Kidney tubule cell (primary cell): ENCODE measurements around the gene PYCARD.
"Not testable (repeated sequence)": the region's sequence is repeated elsewhere in the genome, so short reads cannot be mapped to it uniquely, and the experiment has no call there.

ENCODE experiments used
- DNase-seq: peaks from one replicate; pipeline ENCODE4 v3.0.0-alpha.2; 2018; ENCODE audit warnings: low spot score

The PYCARD gene

DNA sequence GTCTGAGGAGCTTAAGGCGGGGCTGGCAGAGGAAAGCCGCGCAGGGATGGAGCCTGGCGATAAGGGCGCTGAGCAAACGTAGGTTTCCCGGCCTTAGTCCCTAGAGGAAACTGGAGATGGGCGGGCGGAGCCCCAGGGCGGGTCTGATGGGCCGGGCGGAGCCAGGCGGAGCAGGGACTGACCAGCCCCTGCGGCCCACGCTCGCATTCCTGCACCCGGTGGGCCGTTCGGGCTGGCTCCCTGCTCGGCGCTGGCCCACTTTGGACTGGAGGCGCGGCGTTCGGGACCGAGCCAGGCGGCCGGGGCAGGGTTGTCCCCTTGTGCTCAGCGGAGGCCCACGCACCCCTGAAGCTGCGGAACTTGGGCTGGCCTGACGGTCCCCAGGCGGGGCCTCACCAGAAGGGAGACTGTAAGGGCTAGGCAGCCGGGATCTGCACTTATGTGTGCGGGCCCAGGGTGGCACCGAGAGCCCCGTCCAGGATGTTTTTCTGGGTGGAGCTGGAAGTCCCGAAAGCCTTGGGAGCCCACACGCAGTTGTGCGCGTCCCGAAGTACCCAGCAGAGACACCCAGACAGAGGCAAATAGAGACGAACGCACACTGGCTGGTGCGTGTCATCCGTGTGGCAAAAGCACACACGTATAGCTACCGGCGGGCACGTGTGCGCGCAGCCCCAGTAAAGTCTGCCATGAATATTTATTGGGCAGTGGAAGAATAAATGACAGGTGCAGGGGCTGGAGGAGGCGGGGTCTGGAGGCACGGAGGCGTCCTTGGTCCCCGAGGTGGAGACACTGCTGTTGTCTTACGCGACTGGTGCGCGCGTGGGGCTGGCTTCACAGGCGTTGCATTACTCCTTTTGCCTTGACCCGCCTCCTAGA lies 13.0 kb upstream of the PYCARD start:
- peak; percentile 50 for DNase-seq

DNA sequence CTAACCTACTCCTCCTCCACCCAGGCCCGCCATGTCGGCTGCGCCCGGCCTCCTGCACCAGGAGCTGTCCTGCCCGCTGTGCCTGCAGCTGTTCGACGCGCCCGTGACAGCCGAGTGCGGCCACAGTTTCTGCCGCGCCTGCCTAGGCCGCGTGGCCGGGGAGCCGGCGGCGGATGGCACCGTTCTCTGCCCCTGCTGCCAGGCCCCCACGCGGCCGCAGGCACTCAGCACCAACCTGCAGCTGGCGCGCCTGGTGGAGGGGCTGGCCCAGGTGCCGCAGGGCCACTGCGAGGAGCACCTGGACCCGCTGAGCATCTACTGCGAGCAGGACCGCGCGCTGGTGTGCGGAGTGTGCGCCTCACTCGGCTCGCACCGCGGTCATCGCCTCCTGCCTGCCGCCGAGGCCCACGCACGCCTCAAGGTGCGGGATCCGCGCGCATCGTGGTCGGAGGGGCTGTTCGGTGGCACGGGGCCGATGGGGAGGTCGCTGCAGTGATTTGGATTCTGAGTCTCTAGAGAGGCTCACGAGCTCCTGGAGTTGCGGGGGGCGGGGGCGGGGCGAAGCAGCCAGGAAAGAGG lies 12.2 kb upstream of the PYCARD start:
- DNase-seq, result no peak

DNA sequence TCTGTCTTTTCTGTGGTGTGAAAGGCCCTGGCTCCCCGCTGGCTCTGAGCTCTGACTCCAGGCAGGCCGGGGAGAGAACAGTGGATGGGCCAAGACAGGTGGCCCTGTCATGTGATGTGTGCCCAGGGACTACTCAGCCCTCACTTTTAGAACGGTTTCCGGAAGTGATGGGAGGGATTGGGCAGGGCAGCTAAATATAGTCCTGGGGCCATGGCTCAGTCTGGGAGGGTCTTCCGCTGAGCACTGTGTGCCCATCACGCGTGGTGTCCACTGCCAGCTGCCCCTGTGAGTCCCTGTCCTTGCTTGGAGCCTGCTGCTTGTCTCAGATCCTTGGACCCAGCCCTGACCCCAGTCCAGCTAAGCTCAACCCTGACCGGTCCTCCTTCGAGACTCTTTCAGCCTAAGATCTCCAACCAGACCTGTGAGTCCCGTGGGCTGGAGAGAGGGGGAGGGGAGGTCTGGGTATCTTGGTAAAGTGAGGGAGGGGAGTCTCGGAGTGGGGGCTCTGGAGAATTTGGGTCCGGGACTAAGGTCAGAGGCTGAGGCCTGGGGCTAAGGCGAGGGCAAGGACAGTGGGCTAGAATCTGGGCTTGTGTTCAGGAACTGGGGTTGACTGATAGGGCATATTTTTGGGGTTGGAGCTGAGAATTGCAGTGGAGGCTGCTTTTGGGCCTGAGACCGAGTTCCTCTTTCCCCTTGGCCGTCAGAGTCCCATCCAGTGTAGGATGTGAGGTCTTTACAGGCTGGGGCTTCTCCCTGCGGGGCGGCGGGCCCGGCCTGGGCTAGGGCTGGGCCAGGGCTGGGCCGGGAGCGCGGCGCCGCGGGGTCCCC lies 11.5 kb upstream of the PYCARD start, which contains the start of gene TRIM72:
TRIM72 (plus strand) TSS at position 243 of the 831 bp plus-strand sequence. CDS start 620 bp downstream, outside the sequence.
- DNase-seq, result no peak

DNA sequence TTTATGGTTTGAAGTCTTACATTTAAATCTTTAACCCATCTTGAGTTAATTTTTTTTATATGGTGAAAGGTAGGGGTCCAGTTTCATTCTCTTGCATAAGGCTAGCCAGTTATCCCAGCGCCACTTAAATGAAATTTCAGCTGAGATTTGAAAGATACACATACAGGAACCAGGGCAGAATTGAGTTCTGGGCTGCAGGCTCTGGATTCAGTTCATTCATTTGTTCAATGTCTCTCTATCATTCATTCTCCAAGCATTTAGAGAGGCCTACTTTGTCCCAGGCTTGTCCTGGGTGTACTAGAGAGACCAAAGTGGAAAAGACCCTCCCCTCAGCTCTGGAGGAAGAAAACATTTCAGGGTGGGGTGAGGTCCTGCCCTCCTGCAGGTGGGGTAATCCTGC lies 10.8 kb upstream of the PYCARD start:
- no peak for DNase-seq

DNA sequence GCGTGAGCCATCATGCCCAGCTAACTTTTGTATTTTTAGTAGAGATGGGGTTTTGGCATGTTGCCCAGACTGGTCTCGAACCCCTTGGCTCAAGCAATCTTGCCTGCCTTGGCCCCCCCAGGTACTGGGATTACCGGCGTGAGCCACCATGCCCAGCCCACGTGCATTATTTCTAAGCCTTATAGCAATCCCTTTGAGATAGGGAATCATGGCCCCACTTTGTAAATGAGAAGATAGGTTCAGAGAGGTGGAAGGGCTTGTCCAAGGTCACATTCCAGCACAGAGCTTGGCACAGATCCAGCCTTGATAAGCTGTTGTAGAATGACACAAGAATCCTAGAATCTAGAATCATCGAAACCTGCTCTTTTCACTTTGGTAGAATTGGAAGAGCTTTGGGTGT lies 4.2 kb upstream of the PYCARD start:
- no peak for DNase-seq

DNA sequence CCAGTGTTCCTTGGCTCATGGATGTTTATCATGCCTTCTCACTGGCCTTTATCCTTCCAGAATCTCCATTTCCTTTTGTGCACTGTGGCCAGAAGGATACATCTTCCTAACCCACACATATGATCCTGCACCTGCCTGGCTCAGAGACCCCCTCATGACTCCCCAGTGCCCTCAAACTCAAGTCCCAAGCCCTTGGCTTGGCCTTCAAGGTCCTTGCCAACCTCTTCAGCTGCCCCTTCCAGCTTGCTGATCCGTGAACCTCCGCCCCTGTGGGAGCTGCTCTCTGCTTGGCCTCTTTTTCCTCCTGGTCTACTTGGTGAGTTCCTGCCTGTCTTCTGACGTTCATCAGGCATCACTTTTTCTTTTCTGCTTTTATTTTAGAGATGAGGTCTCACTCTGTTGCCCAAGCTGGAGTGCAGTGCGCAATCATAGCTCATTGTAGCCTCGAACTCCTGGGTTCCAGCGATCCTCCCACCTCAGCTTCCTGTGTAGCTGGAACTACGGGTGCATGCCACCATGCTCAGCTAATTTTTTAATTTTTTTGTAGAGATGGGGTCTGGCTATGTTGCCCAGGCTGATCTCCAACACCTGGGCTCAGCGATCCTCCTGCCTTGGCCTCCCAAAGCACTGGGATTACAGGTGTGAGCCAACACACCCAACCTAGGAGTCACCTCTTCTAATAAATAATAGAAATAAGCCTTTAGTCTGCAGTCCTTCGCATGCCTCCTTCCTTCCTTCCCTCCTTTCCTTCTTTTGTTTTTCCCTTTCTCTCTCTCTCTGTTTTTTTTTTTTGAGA lies 2.5 kb upstream of the PYCARD start:
- no peak for DNase-seq

DNA sequence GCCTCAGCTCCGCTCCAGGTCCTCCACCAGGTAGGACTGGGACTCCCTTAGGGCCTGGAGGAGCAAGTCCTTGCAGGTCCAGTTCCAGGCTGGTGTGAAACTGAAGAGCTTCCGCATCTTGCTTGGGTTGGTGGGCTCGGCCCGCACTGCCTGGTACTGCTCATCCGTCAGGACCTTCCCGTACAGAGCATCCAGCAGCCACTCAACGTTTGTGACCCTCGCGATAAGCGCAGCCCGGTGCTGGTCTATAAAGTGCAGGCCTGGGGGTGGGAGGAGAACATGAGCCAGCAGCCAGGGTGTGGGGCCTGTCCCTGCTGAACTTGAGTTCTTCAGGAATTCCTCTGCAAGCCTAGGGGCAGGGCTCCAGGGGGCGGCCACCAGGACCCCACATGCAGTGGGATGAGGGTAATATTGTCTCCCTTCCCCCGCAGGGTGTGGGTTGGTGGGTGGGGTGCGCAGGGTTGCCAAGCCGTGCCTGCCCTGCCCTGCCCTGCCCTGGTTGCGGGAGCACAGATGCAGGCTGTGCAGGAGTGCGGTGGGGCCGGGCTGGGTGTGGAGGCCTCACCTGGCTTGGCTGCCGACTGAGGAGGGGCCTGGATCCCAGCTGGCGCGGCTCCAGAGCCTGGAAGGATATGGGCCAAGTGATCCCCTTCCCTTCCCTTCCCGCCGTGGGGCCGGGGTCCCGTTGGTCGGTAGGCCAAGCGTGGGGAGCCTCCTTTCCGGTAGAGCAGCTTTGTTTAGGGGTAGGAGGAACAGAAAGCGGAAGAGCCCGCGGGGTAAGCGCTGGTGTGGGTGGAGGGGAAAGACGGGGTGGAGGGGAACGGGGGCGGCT lies 762 bp downstream of the PYCARD start:
- DNase-seq, result no peak

DNA sequence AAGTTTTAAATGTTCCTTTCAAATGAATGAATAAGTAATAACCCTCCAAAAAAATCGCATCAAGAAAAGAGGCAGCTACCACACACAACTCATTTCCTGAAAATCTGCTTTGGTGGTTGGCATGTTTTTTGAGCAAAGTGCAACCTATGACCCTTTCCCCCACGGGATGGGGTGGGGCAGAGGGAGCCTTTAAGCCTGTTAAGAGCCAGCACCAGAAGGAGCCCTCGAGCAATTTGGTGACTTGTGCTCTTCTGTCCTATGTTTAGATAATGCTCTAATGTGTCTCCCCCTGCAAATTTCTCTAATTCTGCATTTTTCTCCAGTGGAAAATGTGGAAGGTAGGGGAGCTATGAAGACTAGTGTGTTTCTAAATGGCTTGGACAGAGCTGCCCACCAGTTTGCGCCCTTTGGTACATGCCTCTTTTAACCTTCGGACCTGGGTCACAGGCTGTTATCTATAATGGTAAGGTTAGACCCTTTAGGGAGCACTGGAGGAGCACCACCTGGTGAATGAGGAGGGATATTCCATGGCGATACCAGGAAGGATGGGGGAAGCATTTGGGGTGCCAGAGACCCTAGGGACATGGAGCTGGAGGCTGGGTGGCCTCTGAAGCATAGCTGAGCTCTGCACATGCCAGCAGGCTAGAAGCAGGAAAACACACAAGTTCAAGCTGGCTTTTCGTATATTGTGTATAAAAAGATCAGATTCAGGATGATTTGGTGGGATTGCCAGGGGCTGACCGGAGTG lies 1.6 kb downstream of the PYCARD start:
- no peak for DNase-seq

DNA sequence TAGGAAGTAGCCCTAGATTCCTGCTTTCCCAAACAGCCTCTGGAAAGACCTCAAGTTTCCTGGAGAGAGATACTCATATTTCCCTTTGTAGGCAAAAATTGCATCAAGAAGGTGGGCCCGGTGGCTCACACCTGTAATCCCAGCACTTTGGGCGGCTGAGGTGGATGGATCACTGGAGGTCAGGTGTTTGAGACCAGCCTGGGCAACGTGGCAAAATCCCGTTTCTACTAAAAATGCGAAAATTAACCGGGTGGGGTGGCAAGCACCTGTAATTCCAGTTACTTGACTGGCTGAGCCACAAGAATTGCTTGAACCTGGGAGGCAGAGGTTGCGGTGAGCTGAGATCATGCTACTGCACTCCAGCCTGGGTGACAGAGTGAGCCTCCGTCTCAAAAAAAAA lies 2.4 kb downstream of the PYCARD start:
- not testable (repeated sequence) for DNase-seq

DNA sequence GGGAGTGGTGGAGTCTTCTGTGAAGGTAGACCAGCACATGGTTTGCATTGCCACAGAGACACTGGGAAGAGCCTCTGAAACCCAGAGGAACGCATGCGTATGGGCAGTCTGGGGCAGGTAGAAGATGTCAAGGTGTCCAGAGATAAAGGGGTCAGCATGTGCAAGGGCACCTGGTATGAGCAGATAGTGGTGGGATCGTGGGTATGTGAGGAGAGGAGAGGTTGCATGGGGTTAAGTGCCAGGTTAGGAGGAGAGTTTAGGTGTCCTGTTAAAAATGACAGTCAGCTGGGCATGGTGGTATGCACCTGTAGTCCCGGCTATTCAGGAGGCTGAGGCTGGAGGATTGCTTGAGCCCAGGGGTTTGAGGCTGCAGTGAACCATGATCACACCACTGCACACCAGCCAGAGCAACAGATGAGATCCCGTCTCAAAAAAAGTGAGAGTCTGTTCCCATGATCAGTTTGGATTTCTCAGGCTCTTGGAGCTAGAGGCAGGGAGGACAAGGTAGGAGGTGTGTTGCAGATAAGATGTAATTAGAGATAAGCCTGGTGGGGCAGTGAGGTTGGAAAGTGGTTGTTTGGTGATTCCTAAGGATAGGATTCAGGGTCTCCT lies 3.0 kb downstream of the PYCARD start:
- no peak for DNase-seq

DNA sequence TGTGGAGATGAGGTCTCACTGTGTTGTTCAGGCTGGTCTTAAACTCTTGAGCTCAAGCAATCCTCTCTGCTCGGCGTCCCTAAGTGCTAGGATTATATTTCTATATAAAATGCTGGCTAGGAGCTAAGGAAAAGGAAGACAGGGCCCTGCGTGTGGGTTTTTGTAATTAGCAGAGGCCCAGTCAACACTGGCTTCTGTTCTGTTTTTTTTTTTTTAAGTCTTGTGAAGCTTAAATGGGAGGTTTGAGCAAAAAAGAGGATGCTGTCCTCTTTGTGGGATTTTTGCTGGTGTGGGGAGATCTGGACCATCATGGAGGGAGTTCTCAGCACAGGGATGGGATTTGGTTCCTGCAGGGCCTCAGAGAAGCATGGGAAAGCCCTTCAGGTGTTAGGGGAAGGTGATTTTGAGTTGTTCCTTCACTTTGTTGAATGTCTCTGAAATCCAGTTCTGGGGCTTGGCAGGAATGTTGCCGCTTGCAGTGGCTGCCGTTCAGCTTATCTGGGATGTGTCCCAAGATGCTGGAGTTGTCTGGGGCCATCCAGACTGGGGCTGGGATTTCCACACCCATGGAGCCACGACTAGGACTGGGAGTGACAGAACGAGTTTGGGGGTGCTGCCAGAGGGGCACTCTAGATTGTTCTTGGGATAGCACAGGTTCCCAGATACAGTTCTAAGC lies 4.2 kb downstream of the PYCARD start:
- DNase-seq, result no peak

DNA sequence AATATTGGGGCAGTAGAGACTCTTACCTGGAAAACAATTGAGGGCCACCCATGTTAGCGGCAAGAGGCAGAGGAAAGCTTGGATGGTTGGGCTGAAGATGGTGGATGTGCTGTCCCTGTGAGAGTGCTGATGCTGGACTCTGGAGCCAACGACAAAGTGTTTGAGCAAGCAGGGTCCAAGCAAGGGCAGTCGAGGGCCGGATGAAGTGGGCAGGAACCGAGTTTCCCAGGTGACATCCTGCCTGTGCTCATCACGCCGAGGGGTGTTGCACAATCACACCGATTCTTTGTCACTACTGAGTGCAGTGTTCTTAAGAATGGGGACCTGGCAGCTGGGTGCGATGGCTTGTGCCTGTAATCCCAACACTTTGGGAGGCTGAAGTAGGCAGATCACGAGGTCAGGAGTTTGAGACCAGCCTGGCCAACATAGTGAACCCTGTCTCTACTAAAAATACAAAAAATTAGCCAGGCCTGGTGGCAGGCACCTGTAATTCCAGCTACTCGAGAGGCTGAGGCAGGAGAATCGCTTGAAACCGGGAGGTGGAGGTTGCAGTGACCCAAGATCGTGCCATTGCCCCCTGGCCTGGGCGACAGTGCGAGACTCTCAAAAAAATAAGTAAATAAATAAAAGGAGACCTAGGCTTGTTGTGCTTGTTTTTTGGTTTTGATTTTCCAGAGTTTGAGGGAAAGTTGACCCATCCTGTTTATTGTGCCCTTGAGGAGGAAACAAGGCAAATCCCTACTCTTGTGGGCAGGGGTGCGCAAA lies 6.1 kb downstream of the PYCARD start:
- DNase-seq, result no peak

DNA sequence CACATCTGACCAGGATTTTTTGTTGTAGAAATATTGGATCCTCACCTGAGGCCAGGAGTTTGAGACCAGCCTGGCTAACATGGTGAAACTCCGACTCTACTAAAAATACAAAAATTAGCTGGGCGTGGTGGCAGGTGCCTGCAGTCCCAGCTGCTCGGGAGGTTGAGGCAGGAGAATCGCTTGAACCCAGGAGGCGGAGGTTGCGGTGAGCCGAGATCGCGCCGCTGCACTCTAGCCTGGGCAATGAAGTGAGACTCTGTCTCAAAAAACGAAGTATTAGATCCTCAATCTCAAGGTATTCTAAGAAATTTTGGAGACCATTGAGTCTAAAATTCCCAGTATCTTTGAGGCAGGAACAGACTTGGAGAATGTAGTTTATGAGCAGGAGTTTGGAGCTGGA lies 6.7 kb downstream of the PYCARD start:
- not testable (repeated sequence) for DNase-seq

DNA sequence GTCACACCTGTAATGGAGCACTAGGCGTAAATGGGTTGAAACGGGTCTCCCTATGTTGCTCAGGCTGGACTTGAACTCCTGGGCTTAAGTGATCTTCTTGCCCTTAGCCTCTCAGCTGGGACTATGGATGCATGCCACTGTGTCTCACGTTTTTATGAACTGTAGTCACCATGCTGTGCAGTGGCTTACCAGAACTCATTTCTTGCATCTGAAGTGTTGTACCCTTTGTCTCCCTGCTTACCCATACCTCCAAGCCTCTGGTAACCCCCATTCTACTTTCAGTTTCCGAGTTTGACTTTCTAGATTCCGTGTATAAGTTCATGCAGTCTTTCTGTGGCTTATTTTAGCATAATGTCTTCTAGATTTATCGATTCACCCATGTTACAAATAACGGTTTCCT lies 7.7 kb downstream of the PYCARD start:
- no peak for DNase-seq

DNA sequence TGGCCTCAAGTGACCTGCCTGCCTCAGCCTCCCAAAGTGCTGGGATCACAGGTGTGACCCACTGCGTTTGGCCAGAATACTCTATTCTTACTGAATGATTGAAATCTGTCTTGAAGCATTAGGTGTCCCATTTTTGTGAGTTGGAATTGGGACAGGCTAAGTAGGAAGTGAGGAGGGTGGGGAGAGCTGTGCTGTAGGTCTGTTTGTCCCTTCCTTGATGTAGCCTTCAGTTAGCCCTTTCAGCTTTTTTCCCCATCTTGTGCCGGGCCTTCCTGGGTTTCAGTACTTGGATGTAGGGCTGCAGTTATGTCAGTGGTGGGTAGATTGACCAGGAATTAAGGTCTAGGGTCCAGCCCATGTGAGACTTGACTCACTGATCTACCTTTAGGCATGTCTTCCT lies 8.7 kb downstream of the PYCARD start:
- no peak for DNase-seq

DNA sequence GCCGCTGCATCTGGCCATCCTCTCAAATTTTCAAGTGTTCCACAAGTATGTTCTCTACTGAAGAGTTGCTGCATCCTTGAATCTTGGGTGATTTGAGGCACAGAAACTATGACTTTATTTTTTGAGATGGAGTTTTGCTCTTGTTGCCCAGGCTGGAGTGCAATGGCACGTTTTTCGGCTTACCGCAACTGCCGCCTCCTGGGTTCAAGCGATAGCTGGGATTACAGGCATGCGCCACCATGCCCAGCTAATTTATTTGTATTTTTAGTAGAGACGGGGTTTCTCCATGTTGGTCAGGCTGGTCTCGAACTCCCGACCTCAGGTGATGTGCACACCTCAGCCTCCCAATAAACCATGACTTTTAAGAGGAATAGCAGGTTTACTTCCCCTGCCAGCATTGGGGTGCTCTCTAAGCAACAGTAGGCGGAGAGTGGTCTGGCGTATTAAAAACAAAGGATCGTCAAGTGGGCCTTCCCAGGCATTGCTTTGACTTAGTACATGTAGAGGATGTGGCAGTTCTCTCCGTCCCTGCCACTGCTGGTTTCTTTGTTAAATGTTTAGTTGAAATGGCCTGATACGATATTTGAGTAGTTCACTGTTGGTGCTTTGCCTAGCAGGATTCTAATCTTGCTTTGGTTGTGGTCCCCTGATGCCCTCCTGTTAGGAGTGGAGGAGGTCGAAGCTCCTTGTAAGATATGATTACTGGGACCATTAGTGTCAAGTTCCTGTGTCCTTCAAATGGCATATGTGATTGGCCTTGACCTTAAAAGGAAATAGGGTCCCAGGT lies 9.5 kb downstream of the PYCARD start:
- DNase-seq, result no peak

DNA sequence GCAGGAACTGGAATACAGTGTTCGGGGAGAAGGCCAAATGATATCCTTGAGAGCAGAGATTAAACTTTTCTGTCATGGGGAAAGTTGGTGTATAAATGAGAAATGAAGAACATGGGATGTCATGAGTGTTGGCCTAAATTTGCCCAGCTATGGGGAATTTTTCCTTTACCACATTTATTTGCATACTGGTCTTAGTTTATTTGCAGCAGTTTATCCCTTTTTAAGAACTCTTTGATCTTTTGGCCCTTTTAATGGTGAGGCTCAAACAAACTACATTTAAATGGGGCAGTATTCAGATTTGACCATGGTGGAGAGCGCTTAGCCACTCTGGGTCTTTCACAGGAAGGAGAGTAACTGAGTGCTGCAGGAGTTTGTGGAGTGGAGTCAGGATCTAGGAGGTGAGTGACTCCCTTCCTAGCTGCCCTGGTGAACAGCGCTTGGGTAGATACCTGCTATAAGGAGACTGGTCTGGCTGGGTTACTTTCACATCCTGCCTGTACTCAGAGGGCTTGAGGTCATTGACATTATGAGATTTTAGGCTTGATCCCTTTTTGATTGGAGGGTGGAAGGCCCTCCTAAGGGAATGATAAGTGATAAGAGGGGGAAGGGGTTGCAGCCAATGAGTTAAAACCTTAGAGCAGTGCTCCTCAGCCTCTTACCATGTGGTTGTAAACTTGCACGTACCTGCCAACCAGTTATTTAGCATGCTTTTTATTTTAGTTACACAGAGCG lies 10.7 kb downstream of the PYCARD start:
- DNase-seq, result no peak
